Skin of body (tissue), 2 donors: ENCODE results near the gene KDELR1. TPM values are rescaled to one million over a fixed set of nuclear protein-coding genes. Genes with fewer than 3 reads are reported as not detected.
A peak's percentile ranks its signal among the peaks of the same experiment; 100 is the strongest.

ENCODE experiments used
- DNase-seq: peaks from one replicate; lab custom pipeline; 2025; lab: John Stamatoyannopoulos, UW
- total RNA-seq: library from RNA; depleted of rRNA; stranded (reverse); fragments of >200 nt; gene quantifications from one replicate; pipeline ENCODE4 v1.2.3, GENCODE V29; 2014

The KDELR1 gene
- total RNA-seq, result 46.5 TPM

DNA sequence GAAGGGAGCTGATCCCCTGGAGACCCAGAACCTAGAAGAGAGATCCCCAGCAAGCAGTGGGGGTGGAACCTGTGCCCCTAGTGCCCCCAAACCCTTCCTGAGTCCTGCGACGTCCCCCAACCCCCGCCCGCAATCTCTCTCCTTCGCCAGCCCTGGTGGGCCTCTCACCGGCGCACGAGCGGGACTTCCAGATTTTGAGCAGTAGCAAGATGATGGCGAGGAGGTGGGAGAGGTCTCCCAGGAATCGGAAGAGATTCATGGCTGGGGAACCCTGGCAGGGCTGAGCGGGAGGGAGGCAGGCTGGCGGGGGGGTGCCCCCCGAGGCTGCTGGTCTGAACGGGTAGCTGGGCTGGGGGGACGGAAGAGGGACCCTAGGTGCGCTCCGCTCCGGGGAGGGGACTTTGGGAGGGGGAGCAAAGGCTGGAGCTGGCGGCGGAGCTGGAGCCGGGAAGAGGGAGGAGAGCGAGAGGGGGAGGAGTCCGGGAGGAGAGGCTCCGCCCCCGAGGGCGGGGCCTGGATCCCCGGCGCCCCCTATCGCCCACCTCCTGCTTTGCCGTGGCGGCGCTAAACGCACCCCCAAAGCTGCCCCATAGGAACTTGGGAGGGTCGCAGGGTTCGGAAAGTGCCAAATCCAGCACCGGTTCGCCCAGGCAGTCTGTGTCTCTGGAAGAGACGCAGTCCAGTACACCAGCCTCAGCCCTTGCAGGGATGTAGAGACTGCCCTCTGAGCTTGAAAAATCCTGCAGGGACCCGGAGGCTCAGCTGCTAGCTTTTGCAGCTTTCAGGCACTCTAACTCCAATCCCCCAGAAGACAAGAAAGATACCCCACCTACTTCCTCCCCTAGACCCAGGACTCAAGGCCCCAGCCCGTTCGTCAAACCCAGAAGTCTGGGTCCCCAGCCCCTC is at the start of gene KDELR1:
TSS of gene KDELR1 (minus strand) at position 452 of the 906 bp plus-strand sequence. CDS start at position 259, 193 bp downstream.
- DNase-seq, result peak; percentile 80

DNA sequence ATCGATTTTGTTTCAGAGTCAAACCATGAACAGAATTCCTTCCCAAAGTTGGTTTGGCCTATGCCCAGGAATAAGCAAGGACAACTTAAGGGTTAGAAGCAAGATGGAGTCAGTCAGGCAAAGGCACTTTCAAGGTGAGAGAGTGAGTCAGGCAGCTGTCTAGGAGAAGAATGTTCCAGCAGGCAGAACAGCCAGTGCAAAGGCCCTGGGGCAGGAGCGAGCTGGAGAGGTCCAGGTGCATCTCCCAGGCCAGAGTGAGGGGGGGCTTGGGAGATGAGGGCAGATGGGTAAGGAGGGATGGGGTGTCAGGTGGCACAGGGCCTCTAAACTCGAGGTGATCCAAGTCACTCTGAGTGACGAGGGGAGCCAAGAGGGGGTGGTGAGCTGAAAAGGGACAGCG is 45.2 kb upstream of the KDELR1 start:
- no peak for DNase-seq

DNA sequence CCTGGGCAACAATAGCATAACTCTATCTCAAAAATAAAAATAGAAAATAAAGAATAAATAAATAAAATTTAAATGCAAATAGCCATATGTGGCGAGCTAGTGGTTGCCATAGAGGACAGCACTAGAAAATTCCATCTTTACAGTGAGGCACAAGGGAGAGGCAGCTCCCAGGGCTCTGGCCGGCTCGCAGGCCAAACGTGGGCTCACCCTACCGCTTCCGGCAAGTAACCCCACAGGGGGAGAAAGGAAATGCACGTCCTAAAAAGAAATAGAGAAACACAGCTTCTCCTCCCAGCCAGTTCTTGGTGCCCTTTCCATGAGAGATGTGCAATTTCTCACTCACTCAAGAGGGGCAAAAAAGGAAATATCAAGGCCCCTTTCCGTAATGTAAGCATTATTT is 42.0 kb upstream of the KDELR1 start:
- no peak for DNase-seq

DNA sequence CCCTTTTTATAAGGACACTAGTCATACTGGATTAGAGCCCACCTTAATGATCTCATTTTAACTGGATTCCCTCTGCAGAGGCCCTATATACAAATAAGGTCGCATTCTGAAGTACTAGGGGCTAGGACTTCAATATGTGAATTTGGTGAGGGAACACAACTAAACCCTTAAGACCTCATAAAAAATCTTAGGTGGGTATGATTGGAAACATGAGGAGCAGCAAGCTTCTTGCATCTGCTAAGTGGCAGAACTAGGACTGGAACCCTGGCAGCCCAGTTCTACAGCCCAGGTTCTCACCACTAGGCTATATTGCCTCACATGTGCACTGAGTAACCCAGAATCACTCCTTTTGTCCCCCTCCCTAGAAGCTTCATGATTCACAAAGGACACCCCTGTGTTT is 37.3 kb upstream of the KDELR1 start:
- no peak for DNase-seq

DNA sequence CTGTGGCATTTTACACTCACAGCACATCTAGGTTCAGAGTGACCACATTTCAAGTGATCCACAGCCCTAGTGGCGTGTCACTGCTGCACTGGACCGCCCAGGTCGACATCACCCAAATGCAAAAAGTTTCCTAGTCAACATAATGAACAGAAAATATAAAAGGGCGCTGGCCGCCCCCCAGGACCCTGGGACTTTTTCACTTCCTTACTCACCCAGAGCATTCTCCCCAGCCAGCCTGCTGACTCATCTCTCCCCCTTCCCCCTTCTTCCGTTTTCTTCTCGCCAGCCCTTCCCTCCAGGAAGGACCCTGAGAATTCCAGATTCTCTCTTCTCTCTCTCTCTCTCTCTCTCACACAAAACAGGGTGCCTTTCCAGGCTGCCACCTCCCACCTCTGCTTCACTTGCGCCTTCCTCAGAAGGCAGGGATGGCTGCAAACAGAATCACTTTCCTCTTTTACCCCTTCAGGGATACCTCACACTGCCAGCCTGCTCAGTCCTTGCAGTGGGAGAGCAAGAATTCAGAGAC is 33.4 kb upstream of the KDELR1 start:
- DNase-seq, result no peak

DNA sequence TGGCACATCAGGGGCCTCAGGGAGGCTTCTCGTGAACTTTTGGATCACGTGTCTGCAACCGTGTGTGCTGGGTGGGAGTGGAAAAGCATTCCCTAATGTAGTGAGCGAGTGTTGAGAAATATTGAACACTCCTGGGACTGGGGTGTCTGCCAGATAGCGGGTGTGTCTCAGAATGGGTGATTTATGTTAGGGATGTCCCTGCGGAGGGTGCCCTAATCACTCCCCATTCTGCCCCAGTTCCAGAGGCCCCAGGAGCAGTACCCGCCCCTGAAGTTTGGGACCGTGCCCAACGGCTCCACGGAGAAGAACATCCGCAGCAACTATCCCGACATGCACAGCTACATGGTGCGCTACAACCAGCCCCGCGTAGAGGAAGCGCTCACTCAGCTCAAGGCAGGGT is 30.2 kb upstream of the KDELR1 start:
- DNase-seq, result no peak

DNA sequence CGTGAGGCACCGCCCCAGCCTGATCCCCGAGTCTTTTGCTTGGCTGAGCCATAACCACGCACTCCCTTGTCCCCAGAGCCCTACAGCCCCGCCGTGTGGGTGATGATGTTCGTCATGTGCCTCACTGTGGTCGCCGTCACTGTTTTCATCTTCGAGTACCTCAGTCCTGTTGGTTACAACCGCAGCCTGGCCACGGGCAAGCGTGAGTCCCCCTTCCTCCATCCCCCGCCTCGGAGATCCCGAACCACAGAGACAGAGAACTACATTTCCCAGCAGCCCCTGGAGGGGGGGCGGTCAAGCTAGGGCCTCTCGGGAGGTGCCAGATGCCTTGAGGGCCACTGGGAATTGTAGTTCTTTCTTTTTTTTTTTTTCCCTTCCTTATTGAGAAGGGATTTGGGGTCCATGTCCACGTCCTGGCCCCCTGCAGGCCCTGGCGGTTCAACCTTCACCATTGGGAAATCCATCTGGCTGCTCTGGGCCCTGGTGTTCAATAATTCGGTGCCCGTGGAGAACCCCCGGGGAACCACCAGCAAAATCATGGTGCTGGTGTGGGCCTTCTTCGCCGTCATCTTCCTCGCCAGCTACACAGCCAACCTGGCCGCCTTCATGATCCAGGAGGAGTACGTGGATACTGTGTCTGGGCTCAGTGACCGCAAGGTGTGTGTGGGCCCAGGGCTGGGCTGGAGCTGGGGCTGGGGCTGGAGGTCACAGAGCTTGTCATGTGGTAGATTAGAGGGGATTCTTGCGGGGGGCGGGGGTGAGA is 28.0 kb upstream of the KDELR1 start:
- no peak for DNase-seq

DNA sequence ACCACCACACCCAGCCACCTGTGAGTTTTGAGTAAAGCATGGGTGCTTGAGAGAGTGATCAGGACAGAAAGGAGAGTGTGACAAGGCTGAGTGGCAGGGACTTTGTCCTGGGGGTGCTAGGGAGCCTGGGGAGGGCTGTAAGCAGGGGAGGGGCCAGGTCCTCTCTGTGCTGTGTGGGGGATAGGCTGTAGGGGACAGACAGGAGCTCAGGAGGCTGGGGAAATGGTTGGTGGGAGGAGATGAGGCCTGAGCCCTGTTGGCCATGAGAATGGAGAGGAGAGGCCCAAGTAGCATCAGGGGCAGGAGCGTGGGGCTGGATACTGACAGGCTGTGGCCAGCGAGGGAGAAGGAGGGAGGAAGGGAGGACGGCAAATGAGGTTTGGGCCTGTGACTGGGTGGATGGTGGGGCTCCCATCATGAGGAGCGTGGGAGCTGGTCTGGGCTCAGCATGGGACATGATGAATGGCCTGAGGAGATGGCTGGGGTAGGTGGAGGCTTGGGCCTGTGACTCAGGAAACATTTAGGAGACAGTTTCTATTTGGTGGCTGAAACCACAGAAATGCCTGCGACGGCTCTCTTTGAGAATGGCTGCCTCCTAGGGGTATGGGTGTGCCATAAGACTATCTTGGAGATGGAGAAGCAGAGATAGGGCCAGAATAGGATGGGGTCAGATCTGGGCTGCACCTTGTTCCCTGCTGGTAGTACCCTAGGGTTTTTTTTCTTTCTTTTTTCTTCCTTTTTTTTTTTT is 27.1 kb upstream of the KDELR1 start:
- DNase-seq, result no peak

DNA sequence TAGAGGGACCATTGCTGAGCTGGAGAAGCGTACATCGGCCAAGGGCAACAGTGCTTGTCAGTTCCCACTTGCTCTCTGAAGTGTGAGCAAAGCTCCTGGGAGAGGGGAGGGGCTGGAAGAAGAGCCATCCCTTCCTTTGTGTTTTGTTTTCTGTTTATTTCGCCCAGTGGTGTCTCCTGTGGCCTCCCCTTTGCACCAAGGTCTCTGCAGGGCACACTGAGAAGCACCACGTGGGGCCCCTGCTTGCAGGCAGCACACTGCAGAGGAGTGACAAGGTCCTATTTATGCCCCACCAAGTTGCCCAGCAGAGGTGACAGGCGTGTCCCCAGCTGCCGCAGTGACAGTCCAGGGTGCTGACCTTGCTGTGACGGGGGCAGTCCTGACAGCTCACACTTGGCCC is 26.1 kb upstream of the KDELR1 start:
- DNase-seq, result no peak

DNA sequence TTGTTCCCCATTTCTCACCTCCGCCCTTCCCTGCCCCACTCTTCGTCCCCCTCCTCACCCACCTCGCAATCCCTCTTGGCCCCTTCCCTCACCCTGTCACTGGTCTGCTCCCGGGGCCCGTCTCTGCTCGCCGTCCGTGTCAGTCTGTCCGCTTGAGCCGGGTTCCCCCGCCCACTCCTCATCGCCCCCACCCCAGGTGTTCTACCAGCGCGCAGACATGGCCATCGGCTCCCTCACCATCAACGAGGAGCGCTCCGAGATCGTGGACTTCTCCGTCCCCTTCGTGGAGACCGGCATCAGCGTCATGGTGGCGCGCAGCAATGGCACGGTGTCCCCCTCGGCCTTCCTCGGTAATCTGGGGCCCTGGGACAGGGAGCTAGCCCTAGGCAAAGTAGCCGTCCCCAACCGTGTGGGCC is 24.5 kb upstream of the KDELR1 start:
- DNase-seq, result no peak

DNA sequence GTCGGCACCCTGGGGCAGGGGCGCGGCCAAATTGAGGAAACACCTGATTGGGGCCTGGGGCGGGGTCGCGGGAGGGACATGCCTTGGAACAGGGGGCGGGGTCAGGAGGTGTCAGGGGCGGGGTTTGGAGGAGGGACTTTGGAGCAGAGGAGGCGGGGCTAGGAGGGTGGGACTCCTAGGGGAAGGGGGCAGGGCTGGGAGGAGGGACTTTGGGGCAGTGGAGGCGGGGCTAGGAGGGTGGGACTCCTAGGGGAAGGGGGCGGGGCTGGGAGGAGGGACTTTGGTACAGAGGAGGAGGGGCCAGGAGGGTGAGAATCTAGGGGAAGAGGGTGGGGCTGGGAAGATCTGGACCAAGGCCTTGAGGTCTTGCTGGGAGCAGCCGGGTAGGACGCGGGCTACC is 24.0 kb upstream of the KDELR1 start:
- peak; percentile 25 for DNase-seq

DNA sequence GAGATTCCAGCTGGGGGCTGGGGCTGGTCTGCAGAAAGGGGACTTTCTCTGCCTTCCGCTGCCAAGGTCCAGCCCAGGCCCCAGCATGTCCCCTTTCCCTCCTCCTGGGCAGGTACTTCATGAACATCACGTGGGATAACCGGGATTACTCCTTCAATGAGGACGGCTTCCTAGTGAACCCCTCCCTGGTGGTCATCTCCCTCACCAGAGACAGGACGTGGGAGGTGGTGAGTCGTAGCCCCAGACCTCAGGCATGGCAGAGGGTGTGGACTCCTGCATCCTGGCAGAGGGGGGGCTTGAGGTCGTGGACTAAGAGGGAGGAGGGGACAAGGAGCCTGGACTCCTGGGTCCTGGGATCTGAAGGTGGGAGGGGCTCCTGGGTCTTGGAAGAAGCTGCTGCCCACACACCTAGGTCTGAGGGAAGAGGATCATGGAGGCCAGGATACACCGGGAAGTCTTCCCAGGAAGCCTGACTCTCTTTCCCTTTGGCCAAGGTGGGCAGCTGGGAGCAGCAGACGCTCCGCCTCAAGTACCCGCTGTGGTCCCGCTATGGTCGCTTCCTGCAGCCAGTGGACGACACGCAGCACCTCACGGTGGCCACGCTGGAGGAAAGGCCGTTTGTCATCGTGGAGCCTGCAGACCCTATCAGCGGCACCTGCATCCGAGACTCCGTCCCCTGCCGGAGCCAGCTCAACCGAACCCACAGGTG is 22.7 kb upstream of the KDELR1 start:
- no peak for DNase-seq

DNA sequence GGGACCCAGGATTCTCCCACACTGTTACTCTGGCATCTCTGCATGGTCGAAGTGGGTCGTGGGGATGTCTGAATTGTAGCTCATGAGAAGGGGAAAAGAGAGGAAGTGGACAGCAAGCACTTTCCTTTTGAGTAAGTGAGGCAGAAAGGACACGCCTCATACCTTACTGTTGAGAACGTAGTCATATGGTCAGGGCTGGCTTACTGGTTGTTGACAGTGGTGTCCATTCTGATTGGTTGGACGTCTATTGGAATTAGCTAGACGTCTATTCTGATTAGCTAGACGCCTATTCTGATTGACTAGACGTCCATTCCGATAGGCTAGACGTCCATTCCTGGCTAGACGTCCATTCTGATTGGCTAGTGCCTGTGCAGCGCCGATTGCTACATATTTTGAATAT is 14.5 kb upstream of the KDELR1 start:
- DNase-seq, result no peak

DNA sequence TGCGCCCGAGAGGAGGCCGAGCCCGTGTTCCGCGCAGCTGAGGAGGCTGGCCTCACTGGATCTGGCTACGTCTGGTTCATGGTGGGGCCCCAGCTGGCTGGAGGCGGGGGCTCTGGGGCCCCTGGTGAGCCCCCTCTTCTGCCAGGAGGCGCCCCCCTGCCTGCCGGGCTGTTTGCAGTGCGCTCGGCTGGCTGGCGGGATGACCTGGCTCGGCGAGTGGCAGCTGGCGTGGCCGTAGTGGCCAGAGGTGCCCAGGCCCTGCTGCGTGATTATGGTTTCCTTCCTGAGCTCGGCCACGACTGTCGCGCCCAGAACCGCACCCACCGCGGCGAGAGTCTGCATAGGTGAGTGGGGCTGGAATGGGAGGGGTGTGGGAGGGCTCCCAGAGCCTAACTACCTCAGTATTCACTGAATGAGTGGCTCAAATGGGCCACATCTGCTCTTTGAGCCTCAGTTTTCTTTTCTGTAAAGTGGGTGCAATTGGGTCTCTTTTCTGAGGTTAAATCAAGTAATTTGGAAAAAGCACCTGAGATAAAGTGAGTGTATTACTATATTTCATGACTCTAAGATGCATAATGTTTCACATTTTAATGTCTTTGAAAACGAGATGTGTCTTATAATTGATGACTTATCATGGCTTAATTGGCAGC is 13.8 kb upstream of the KDELR1 start:
- no peak for DNase-seq

DNA sequence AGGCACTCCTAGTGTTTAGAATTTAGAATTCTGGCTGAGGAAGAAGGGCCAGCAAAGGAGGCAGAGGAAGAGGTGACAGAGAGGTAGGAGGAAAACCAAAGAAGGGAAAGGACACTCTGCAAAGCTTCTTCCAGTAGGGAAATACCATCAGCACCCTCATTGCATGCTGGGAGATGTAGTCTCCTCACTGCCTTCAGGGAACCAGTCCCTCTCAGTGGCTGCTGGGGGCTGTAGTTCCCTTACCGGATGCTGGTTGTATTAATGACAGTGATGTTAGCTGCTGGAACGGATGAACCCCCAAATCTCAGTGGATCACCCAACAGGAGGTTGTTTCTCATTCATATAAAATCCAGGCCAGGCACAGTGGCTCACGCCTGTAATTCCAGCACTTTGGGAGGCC is 12.3 kb upstream of the KDELR1 start:
- DNase-seq, result no peak

DNA sequence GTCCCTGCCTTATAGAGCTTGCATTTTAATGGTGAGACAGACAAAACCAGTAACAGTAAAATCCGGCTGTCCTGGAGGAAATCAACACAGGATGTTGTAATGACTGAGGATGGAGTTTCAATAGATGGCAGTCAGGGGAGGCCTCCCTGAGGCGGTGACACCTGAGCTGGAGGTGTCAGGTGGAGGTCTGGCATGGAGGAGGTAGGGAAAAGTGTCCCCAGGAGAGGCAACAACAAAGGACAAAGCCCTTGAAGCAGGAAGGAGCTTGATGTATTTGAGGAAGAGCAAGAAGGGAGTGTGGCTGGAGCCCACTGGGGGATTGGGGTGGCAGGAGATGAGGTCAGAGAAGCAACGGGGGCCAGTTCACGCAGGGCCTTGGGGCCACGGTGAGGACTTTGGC is 9.9 kb upstream of the KDELR1 start:
- DNase-seq, result no peak

DNA sequence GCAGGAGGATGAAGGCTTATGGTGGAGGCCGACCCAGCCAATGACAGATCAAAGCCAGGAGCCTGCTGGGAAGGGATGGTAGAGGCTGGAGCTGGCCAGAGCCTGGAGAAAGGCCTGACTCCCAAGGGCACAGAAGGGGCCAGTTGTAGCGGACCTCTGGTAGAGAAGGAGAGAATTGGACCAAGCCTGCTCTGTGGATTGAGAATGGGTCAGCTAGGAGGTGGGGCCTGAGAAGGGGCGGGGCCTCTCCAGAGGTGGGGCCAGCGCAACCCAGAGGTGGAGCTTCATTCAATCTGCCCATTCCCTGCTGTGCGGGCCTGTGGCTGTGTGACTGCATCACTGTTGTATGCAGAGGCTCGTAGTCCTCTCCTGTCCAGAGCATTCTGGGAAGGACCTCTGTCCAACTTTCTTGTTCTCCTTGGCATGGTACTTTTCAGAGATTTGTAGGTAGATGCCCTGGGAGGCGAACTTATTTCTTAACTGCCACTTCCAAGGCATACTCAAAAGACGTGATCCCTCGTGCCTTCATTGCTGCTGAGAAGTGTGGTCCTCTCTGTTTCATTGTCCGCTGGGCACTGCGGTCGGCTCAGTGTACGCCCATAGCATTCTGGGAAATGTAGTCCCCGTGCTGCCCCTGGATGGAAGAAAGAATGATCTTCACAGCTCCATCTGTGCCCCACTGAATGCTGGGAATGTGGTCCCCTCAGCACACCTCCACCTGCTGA is 8.8 kb upstream of the KDELR1 start:
- DNase-seq, result no peak

DNA sequence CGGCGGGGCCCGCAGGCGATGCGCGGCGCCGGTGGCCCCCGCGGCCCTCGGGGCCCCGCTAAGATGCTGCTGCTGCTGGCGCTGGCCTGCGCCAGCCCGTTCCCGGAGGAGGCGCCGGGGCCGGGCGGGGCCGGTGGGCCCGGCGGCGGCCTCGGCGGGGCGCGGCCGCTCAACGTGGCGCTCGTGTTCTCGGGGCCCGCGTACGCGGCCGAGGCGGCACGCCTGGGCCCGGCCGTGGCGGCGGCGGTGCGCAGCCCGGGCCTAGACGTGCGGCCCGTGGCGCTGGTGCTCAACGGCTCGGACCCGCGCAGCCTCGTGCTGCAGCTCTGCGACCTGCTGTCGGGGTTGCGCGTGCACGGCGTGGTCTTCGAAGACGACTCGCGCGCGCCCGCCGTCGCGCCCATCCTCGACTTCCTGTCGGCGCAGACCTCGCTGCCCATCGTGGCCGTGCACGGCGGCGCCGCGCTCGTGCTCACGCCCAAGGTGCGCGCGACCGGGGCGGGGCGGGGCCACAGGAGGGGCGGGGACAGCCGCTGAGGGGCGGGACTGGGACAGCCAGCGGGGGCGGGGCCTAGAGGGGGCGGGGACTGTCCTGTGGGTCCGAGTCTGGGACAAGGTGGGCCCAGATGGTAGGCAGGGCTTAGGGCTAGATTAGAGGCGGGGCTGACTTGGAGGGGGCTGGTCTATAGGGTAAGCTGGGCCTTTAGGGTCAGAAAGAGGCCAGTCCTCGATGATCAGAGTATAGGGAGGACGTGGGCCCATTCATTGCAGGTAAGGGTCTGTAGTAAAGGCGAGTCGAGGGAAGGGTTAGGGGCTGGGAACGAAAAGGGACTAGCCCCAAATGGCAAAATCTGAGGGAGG is 7.3 kb upstream of the KDELR1 start:
- peak; percentile 60 for DNase-seq

DNA sequence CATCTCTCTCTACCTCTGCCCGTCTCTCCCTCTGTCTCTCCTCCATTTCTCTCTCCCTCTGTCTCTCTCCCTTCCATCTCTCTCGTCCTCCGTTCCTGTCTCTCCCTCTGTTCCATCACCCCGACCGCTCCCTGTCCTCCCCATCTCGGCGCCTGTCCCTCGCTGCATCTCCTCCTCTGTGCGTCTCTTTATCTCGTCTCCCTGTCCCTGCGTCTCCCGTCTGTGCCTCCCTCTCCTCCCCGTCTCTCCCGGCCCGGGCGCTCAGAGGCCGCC is 6.7 kb upstream of the KDELR1 start:
- DNase-seq, result no peak
